Upper lobe of left lung (tissue), 6 donors: ENCODE results near the gene GID8. TPM values are rescaled to one million over a fixed set of nuclear protein-coding genes. Genes with fewer than 3 reads are reported as not detected.

Experiments
- ATAC-seq, 2 donors: fragments of 200-7000 bp; cut with Tn5 transposase; one replicate each; pipeline ENCODE4 v1.9.1; 2022; ENCODE audit warnings: mild to moderate bottlenecking in 2 of 2, moderate library complexity in 2 of 2; ENCODE audit not compliant: low FRiP score in 2 of 2
- DNase-seq, 2 donors: peaks; one replicate each; pipeline ENCODE4 v3.0.0-alpha.2; 2019 to 2020
- H3K27ac ChIP-seq, 4 donors: fragments of 200-600 bp; sonication (generic); one replicate each; pipeline ENCODE4 v1.5.1; 2016 to 2019
- H3K27me3 ChIP-seq, 4 donors: fragments of 200-600 bp; sonication (generic); one replicate each; pipeline ENCODE4 v1.5.1; 2017 to 2019
- H3K36me3 ChIP-seq, 4 donors: fragments of 200-600 bp; sonication (generic); one replicate each; pipeline ENCODE4 v1.5.1; 2016 to 2019
- H3K4me1 ChIP-seq, 4 donors: fragments of 200-600 bp; sonication (generic); one replicate each; pipeline ENCODE4 v1.5.1; 2018 to 2019
- H3K4me3 ChIP-seq, 4 donors: fragments of 200-600 bp; sonication (generic); one replicate each; pipeline ENCODE4 v1.5.1; 2017 to 2019; ENCODE audit warnings: mild to moderate bottlenecking in 2 of 4, moderate library complexity in 1 of 4
- H3K9me3 ChIP-seq, 4 donors: fragments of 200-600 bp; sonication (generic); one replicate each; pipeline ENCODE4 v1.5.1; 2018 to 2019
- CTCF ChIP-seq, 6 experiments: fragments of 450-650 bp in 4 of 6; fragments of 200-600 bp in 2 of 6; sonication (generic) in 2 of 6; IDR thresholded peaks; one replicate each; pipeline ENCODE4 v1.5.1; 2016 to 2019; ENCODE audit warnings: antibody characterized with exemption in 6 of 6
- EP300 ChIP-seq, 4 donors: sonication (generic); formaldehyde crosslinking; IDR thresholded peaks; one replicate each; pipeline ENCODE4 v1.5.1; 2017; ENCODE audit warnings: antibody characterized with exemption in 4 of 4, control low read depth in 2 of 4
- POLR2A ChIP-seq, 4 donors: fragments of 450-650 bp; IDR thresholded peaks; one replicate each; pipeline ENCODE4 v1.5.1; 2016 to 2017; ENCODE audit warnings: antibody characterized with exemption in 4 of 4, mild to moderate bottlenecking in 2 of 4
- POLR2AphosphoS5 ChIP-seq, 2 donors: sonication (generic); formaldehyde crosslinking; IDR thresholded peaks; one replicate each; pipeline ENCODE4 v1.5.1; 2017; ENCODE audit warnings: antibody characterized with exemption in 2 of 2
- WGBS, 2 donors: methylation state at CpG; one replicate each; pipeline ENCODE4 v1.1.5; 2017 to 2018; 5-methylcytosine and 5-hydroxymethylcytosine counted together
- total RNA-seq, 6 donors: library from RNA; depleted of rRNA in 4 of 6; stranded (reverse); fragments of >200 nt in 4 of 6; gene quantifications; one replicate each; pipeline versions ENCODE4 v1.1.0 to v1.2.1, GENCODE V29; 2016 to 2021
- donor health status: DM: no; HTN: no; CAD: no; lungs with moderate emphysema.
- donor health status: DM: no; HTN: yes; CAD: no; lungs with severe emphysema.

The GID8 gene
- total RNA-seq, 6 donors from 2014 or later = 18.6 to 33.2 (median 26.3) TPM

- WGBS, 2 donors = 18 to 19% methylated on average over 23 to 46 of the region's 48 CpGs
- Histone ChIP-seq H3K27me3 (peaks cover 0 to 35% (median 21%) of the 10 kb centered on the region in 4 donors), H3K27ac (no peak overlapping the region), H3K9me3 (no peaks in the 10 kb centered on the region), H3K4me1 (peaks cover 7 to 20% (median 8%) of the 10 kb centered on the region in 4 donors), H3K4me3 (peak overlapping the region in 3 of 4 donors; percentile 13 to 35 (median 34)), H3K36me3 (no peaks in the 10 kb centered on the region)
- ATAC-seq (peak in 1 of 2 donors; percentile 1), DNase-seq (peak in 1 of 2 donors; percentile 82)
- TF ChIP-seq POLR2A (IDR thresholded peaks at IDR 0.05) (no peak), CTCF (IDR thresholded peaks at IDR 0.05) (no peak), EP300 (IDR thresholded peaks at IDR 0.05) (no peak), POLR2AphosphoS5 (IDR thresholded peaks at IDR 0.05) (no peak)
Measured at GRCh38 chr20:62972845-62973745, 35.1 kb downstream of the GID8 start.

DNA sequence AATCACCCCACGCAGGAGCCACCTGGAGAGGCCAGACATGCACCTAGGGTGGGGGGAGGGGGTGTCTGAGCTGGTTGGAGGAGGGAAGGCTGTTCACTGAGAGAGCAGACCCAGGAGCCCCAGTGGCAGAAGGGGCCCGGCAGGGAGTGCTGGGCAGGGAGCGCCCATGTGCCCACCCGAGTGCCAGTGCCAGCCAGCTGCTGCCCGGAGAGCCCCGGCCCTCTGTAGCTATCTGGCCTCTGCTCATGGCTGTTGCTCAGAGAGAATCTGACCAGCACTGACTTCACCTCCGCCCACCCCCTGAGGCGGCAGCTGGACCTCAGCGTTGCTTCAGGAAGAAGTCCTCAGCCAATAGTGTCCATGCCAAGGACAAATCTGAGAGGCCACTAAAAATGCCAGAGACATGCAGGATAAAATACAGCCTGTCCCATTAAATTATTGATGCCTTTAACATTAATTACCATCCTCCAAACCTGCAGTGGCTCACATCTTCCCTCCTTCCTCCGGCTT, 37.4 kb downstream of the GID8 start:
- Histone ChIP-seq H3K27ac (no peak overlapping the region), H3K4me3 (no peak overlapping the region), H3K4me1 (peaks cover 7 to 20% (median 8%) of the 10 kb centered on the region in 4 donors), H3K9me3 (no peaks in the 10 kb centered on the region), H3K36me3 (no peaks in the 10 kb centered on the region), H3K27me3 (peaks cover 0 to 46% (median 26%) of the 10 kb centered on the region in 4 donors)
- ATAC-seq = no peak
- DNase-seq = peak in 1 of 2 donors; percentile 65
- TF ChIP-seq EP300 (IDR thresholded peaks at IDR 0.05) (no peak), POLR2A (IDR thresholded peaks at IDR 0.05) (no peak)
- WGBS, 2 donors = 69 to 83% methylated on average over 4 to 8 of the region's 10 CpGs

DNA sequence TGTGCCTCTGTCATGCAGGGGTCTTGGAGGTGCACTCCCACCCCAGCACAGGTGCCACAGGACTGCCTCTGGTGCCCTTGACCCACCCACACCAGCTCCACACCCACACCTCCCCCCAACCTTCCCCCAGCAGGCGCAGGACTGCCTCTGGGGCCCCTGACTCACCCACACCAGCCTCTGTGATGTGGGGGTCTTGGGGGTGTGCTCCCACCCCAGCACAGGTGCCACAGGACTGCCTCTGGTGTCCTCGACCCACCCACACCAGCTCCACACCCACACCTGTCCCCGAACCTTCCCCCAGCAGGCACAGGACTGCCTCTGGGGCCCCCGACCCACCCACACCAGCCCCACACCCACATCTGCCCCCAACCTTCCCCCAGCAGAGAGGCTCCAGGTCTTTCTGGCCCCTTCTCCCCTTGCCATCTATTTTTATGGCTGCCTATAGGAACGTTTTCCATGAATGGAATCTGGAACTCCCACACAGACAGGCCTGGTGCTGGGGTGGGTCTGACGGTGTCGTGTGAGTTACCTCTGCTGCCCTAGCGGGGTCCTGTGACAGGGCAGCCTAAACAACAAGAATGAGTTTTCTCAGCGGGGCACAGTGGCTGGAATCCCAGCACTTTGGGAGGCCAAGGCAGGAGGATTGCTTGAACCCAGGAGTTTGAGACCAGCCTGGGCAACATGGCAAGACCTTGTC, 38.0 kb downstream of the GID8 start:
- H3K27me3 ChIP-seq = peaks cover 0 to 52% (median 25%) of the 10 kb centered on the region in 4 donors
- TF ChIP-seq POLR2AphosphoS5 (IDR thresholded peaks at IDR 0.05) = no peak
- TF ChIP-seq EP300 (IDR thresholded peaks at IDR 0.05) = no peak
- no peak for TF ChIP-seq CTCF (IDR thresholded peaks at IDR 0.05)
- TF ChIP-seq POLR2A (IDR thresholded peaks at IDR 0.05) = no peak

GRCh38 chr20:62976886-62977285, 38.9 kb downstream of the GID8 start:
- Histone ChIP-seq H3K9me3 (no peaks in the 10 kb centered on the region), H3K27ac (no peak overlapping the region), H3K27me3 (peaks cover 0 to 56% (median 30%) of the 10 kb centered on the region in 4 donors), H3K4me1 (peaks cover 7 to 26% (median 8%) of the 10 kb centered on the region in 4 donors), H3K36me3 (no peaks in the 10 kb centered on the region), H3K4me3 (no peak overlapping the region)
- 79 to 90% methylated on average over 2 to 16 of the region's 16 CpGs for WGBS, 2 donors
- ATAC-seq = no peak
- TF ChIP-seq EP300 (IDR thresholded peaks at IDR 0.05) (no peak), POLR2A (IDR thresholded peaks at IDR 0.05) (no peak), CTCF (IDR thresholded peaks at IDR 0.05) (no peak), POLR2AphosphoS5 (IDR thresholded peaks at IDR 0.05) (no peak)
- DNase-seq = no peak

More for the DNA sequence above, 38.0 kb downstream of the GID8 start:
- DNase-seq (peak in 1 of 2 donors; percentile 33), ATAC-seq (no peak)
- Histone ChIP-seq H3K27ac (no peak overlapping the region), H3K4me1 (peaks cover 7 to 20% (median 8%) of the 10 kb centered on the region in 4 donors), H3K36me3 (no peaks in the 10 kb centered on the region), H3K4me3 (no peak overlapping the region), H3K9me3 (no peaks in the 10 kb centered on the region)
- WGBS, 2 donors = 53 to 78% methylated on average over 8 to 9 of the region's 9 CpGs
